H1 (cell line): ENCODE results near the gene ANKRD40CL.

Experiments used
- ASH2L ChIP-seq: fragments of 200-600, 300-600 bp; sonication (generic); IDR thresholded peaks from one replicate; pipeline ENCODE4 v1.7.1; 2017; ENCODE audit warnings: low read length
- CTCF ChIP-seq, 3 experiments: IDR thresholded peaks; 1 replicate in 2 of 3; 2 replicates in 1 of 3; pipeline versions ENCODE4 v1.5.1 to v1.6.1; 2011; ENCODE audit warnings: low read length in 3 of 3, mild to moderate bottlenecking in 3 of 3, inconsistent platforms in 2 of 3, low read depth in 1 of 3, moderate library complexity in 1 of 3; ENCODE audit not compliant: insufficient read depth in 1 of 3; ENCODE audit errors: control extremely low read depth in 1 of 3
- EGR1 ChIP-seq: IDR thresholded peaks from 2 replicates; pipeline ENCODE4 v1.6.1; 2011; ENCODE audit warnings: low read depth, low read length, borderline replicate concordance
- EZH2 ChIP-seq: fragments of 200-600 bp; sonication (generic); IDR thresholded peaks from 2 replicates; pipeline ENCODE4 v1.7.1; 2012; ENCODE audit warnings: low read depth, mild to moderate bottlenecking, moderate library complexity, low read length, inconsistent platforms; ENCODE audit not compliant: severe bottlenecking
- GABPA ChIP-seq: IDR thresholded peaks from 2 replicates; pipeline ENCODE4 v1.6.1; 2011; ENCODE audit warnings: mild to moderate bottlenecking, low read length, moderate library complexity, borderline replicate concordance; ENCODE audit not compliant: insufficient read depth
- JUND ChIP-seq: IDR thresholded peaks from 2 replicates; pipeline ENCODE4 v1.6.1; 2011; ENCODE audit warnings: mild to moderate bottlenecking, improper control_type of control experiment, low read length
- POLR2A ChIP-seq, 2 experiments: IDR thresholded peaks; 1 replicate in 1 of 2; 2 replicates in 1 of 2; pipeline ENCODE4 v1.6.1; 2011; ENCODE audit warnings: low read depth in 2 of 2, low read length in 2 of 2, mild to moderate bottlenecking in 2 of 2; ENCODE audit errors: control extremely low read depth in 1 of 2
- RAD21 ChIP-seq, 2 experiments: IDR thresholded peaks in 1 of 2; conservative IDR thresholded peaks in 1 of 2; 2 replicates each; pipeline ENCODE4 v1.6.1; 2011; ENCODE audit warnings: low read depth in 2 of 2, low read length in 2 of 2, improper control_type of control experiment in 1 of 2, inconsistent platforms in 1 of 2, mild to moderate bottlenecking in 1 of 2, moderate library complexity in 1 of 2
- ZNF274 ChIP-seq: IDR thresholded peaks from 2 replicates; pipeline ENCODE4 v1.7.0; 2012; ENCODE audit warnings: low read length, borderline replicate concordance; ENCODE audit errors: extremely low read depth

GRCh38 chr17:50767446-50767845, at the start of gene ANKRD40CL:
- TF ChIP-seq RAD21 (IDR thresholded peaks at IDR 0.05 in 1 of 2, conservative IDR thresholded peaks at IDR 0.05 in 1 of 2; ENCODE audit: low read depth in 2 of 2, low read length in 2 of 2) (no peak), ASH2L (no peak), EGR1 (no peak), GABPA (no peak), CTCF (IDR thresholded peaks at IDR 0.05; ENCODE audit: control extremely low read depth in 1 of 3, insufficient read depth in 1 of 3, low read depth in 1 of 3, low read length in 3 of 3) (no peak), JUND (no peak), EZH2 (no peak), POLR2A (IDR thresholded peaks at IDR 0.05; ENCODE audit: control extremely low read depth in 1 of 2, low read depth in 2 of 2, low read length in 2 of 2) (no peak), ZNF274 (no peak)
